NCI-H748 treated with DMSO at 0.1 percent for 48 hours (cell line): Measurements from ENCODE around the gene MRPL1.
"Not testable (repeated sequence)": the region's sequence is repeated elsewhere in the genome, so short reads cannot be mapped to it uniquely, and the experiment has no call there.

Experiments
- DNase-seq: peaks from one replicate; lab custom pipeline; 2025; lab: John Stamatoyannopoulos, UW

Gene MRPL1

GRCh38 chr4:77913348-77913747, 50.7 kb downstream of the MRPL1 start:
- no peak for DNase-seq

- peak; percentile 85 for DNase-seq
These were observed 54.4 kb downstream of the MRPL1 start for GRCh38 chr4:77917075-77917474.

- peak; percentile 75 for DNase-seq
These were observed 55.0 kb downstream of the MRPL1 start for GRCh38 chr4:77917601-77918000.

- DNase-seq: no peak
These were observed 57.7 kb downstream of the MRPL1 start for GRCh38 chr4:77920371-77920770.

GRCh38 chr4:77921701-77922100, 59.1 kb downstream of the MRPL1 start:
- DNase-seq: no peak

- DNase-seq: no peak
These were observed 59.8 kb downstream of the MRPL1 start for GRCh38 chr4:77922158-77923094.

- DNase-seq: peak; percentile 74
These were observed 65.6 kb downstream of the MRPL1 start for GRCh38 chr4:77927991-77928925.

GRCh38 chr4:77930154-77930639, 67.6 kb downstream of the MRPL1 start:
- DNase-seq: no peak

GRCh38 chr4:77930876-77931275, 68.2 kb downstream of the MRPL1 start:
- DNase-seq: no peak

GRCh38 chr4:77931452-77932135, 69.0 kb downstream of the MRPL1 start:
- no peak for DNase-seq

- DNase-seq: no peak
These were observed 75.9 kb downstream of the MRPL1 start for GRCh38 chr4:77938560-77938959.

- DNase-seq: not testable (repeated sequence)
These were observed 83.3 kb downstream of the MRPL1 start for GRCh38 chr4:77945929-77946328.

GRCh38 chr4:77950203-77950602, 87.6 kb downstream of the MRPL1 start:
- DNase-seq: no peak

- no peak for DNase-seq
These were observed 89.8 kb downstream of the MRPL1 start for GRCh38 chr4:77952457-77952856.

- no peak for DNase-seq
These were observed 92.1 kb downstream of the MRPL1 start for GRCh38 chr4:77954690-77955089.

- DNase-seq: no peak
These were observed 94.3 kb downstream of the MRPL1 start for GRCh38 chr4:77956917-77957316.

- no peak for DNase-seq
These were observed 96.3 kb downstream of the MRPL1 start for GRCh38 chr4:77958897-77959296.

- peak; percentile 62 for DNase-seq
These were observed 97.1 kb downstream of the MRPL1 start for GRCh38 chr4:77959566-77960338.

- DNase-seq: no peak
These were observed 97.7 kb downstream of the MRPL1 start for GRCh38 chr4:77960367-77960766.

- no peak for DNase-seq
These were observed 100.4 kb downstream of the MRPL1 start for GRCh38 chr4:77963004-77963403.

- not testable (repeated sequence) for DNase-seq
These were observed 111.0 kb downstream of the MRPL1 start for GRCh38 chr4:77973657-77974056.
